Measurements from ENCODE around the gene TRABD2A. TPM values are rescaled to one million over a fixed set of nuclear protein-coding genes. Genes with fewer than 3 reads are reported as not detected.
A peak's percentile ranks its signal among the peaks of the same experiment; 100 is the strongest.

The TRABD2A gene
- total RNA-seq, 2 donors from 2014 or later: 0.52 to 5.3 TPM

DNA sequence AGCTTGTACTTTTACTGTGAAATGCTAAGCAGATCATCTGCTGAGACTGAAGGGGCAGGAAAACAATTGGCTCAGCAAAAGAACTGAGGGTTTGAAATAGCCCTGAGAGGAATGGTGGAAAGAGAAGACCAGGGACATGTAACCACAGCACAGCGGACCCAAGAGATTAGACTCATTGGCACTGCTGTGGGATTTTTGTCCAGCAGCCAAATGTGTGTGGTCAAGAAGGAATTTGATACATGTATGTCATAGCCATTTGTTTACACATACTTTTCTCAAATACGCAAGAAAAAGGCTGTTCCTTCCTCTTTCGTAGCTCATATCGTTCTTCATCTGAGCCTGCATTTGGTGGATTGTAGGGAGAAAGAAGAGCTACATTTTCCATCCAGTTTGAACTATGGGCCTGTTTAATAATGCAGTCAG is 73.8 kb downstream of the TRABD2A start:
- TF ChIP-seq POLR2A (IDR thresholded peaks at IDR 0.05): no peak
- TF ChIP-seq, protein P1, sequence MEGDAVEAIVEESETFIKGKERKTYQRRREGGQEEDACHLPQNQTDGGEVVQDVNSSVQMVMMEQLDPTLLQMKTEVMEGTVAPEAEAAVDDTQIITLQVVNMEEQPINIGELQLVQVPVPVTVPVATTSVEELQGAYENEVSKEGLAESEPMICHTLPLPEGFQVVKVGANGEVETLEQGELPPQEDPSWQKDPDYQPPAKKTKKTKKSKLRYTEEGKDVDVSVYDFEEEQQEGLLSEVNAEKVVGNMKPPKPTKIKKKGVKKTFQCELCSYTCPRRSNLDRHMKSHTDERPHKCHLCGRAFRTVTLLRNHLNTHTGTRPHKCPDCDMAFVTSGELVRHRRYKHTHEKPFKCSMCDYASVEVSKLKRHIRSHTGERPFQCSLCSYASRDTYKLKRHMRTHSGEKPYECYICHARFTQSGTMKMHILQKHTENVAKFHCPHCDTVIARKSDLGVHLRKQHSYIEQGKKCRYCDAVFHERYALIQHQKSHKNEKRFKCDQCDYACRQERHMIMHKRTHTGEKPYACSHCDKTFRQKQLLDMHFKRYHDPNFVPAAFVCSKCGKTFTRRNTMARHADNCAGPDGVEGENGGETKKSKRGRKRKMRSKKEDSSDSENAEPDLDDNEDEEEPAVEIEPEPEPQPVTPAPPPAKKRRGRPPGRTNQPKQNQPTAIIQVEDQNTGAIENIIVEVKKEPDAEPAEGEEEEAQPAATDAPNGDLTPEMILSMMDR (IDR thresholded peaks at IDR 0.05): no peak
- H3K4me1 ChIP-seq: no peaks in the 10 kb centered on the region
- intact Hi-C loops (cut with DNase I): no loop called here
- peak; percentile 70 for ATAC-seq
- H3K36me3 ChIP-seq (replicated peaks in 1 of 2; ENCODE audit: insufficient read depth in 1 of 2, low read depth in 2 of 2): no peaks in the 10 kb centered on the region
- H3K4me3 ChIP-seq: no peak overlapping the region
- no peaks in the 10 kb centered on the region for H3K9me3 ChIP-seq
- WGBS, 2 donors: 30 to 60% methylated on average over 4 of the region's 4 CpGs
- peak overlapping the region in 1 of 4 donors; percentile 9 for H3K27ac ChIP-seq
- peak; percentile 24 to 58 (median 38) for DNase-seq
- H3K27me3 ChIP-seq: no peaks in the 10 kb centered on the region

DNA sequence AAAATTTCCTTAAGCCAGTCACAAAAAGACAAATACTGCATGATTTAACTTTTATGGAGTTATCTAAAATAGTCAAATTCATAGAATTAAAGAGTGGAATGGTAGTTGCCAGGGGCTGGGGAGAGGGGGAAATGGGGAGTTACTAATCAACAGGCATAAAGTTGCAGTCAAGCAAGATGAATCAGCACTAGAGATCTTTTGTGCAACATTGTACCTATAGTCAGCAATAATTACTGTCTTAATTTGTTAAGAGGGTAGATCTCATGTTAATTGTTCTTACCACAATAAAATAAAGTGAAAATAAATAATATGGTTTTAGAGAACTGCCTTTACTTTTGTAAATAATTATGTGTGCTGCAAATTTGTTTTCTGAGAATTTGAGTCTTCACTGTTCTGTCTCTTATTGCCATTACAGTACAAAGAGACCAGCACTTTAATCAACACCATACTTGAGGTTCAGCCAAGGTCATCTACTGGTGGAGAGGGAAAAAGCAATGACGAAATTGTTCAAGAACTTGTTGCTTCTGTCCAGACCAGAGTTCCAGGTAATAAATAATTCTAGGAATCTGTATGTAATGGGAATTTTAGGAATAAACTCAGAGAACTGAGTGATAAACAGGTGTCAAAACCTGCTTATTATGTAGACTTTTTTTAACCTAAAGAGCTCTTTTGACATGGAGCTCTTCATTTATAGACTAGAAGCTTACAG is 75.5 kb downstream of the TRABD2A start:
- no peak overlapping the region for H3K4me3 ChIP-seq
- H3K27ac ChIP-seq: no peak overlapping the region
- no peak for ATAC-seq
- H3K4me1 ChIP-seq: no peaks in the 10 kb centered on the region
- H3K36me3 ChIP-seq (replicated peaks in 1 of 2; ENCODE audit: insufficient read depth in 1 of 2, low read depth in 2 of 2): no peaks in the 10 kb centered on the region
- TF ChIP-seq, protein P1 (IDR thresholded peaks at IDR 0.05): no peak
- no peak for TF ChIP-seq POLR2A (IDR thresholded peaks at IDR 0.05)
- no peak for DNase-seq
- intact Hi-C loops (cut with DNase I): no loop called here
- H3K9me3 ChIP-seq: peaks cover 0 to 5% (median 0%) of the 10 kb centered on the region in 3 donors
- WGBS, 2 donors: 14 to 29% methylated on average over 1 of the region's 1 CpG
- H3K27me3 ChIP-seq: no peaks in the 10 kb centered on the region

DNA sequence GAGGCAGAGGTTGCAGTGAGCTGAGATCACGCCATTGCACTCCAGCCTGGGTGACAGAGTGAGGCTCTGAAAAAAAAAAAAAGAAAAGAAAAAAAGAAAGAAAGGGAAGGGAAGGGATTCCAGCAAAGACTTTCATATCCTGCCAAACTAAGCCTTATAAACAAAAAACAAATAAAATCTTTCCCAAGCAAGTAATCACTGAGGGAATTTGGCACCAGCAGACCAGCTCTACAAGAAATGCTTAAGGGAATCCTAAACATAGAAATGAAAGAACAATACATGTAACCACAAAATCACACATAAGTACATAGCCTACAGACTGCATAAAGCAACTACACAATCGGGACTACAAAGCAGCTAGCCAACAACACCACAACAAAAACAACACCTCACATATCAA is 79.1 kb downstream of the TRABD2A start:
- no peak for TF ChIP-seq POLR2A (IDR thresholded peaks at IDR 0.05)
- TF ChIP-seq, protein P1 (IDR thresholded peaks at IDR 0.05): no peak

DNA sequence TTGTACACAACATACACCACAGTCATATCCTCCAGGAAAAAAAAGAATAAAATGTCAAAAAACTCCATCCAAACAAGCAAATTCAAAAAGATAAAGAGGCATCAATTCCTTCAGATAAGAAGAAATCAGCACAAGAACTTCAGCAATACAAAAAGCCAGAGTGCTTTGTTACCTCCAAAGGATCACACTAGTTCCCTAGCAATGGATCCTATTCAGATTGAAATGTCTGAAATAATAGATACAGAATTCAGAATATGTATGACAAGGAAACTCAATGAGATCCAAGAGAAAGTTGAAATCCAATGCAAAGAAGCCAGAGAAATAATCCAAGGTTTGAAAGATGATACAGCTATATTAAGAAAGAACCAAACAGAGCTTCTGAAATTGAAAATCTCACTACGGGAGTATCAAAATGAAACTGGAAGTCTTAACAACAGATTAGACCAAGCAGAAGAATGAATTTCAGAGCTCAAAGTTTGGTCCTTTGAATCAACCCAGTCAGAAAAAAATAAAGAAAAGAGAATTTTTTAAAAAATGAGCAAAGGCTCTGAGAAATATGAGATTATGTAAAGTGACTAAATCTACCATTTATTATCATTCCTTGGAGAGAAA is 80.6 kb downstream of the TRABD2A start:
- intact Hi-C loops (cut with DNase I): no loop called here
- Histone ChIP-seq H3K36me3 (replicated peaks in 1 of 2; ENCODE audit: insufficient read depth in 1 of 2, low read depth in 2 of 2) (no peaks in the 10 kb centered on the region), H3K27me3 (no peaks in the 10 kb centered on the region), H3K4me1 (no peaks in the 10 kb centered on the region), H3K27ac (no peak overlapping the region), H3K9me3 (peaks cover 0 to 5% (median 0%) of the 10 kb centered on the region in 3 donors), H3K4me3 (no peak overlapping the region)
- 75 to 76% methylated on average over 1 of the region's 1 CpG for WGBS, 2 donors
- no peak for ATAC-seq
- TF ChIP-seq, protein P1 (IDR thresholded peaks at IDR 0.05): no peak
- TF ChIP-seq POLR2A (IDR thresholded peaks at IDR 0.05): no peak
- no peak for DNase-seq

More for the DNA sequence above, 79.1 kb downstream of the TRABD2A start:
- no peak overlapping the region for H3K27ac ChIP-seq
- H3K4me3 ChIP-seq: no peak overlapping the region
- ATAC-seq: no peak
- WGBS, 2 donors: 83 to 90% methylated on average over 2 of the region's 2 CpGs
- H3K36me3 ChIP-seq (replicated peaks in 1 of 2; ENCODE audit: insufficient read depth in 1 of 2, low read depth in 2 of 2): no peaks in the 10 kb centered on the region
- H3K27me3 ChIP-seq: no peaks in the 10 kb centered on the region
- intact Hi-C loops (cut with DNase I): no loop called here
- DNase-seq: no peak
- H3K4me1 ChIP-seq: no peaks in the 10 kb centered on the region
- H3K9me3 ChIP-seq: peaks cover 0 to 5% (median 0%) of the 10 kb centered on the region in 3 donors

Data from body of pancreas (tissue), 4 donors.